ENCODE data around the gene MRPS30.

DNA sequence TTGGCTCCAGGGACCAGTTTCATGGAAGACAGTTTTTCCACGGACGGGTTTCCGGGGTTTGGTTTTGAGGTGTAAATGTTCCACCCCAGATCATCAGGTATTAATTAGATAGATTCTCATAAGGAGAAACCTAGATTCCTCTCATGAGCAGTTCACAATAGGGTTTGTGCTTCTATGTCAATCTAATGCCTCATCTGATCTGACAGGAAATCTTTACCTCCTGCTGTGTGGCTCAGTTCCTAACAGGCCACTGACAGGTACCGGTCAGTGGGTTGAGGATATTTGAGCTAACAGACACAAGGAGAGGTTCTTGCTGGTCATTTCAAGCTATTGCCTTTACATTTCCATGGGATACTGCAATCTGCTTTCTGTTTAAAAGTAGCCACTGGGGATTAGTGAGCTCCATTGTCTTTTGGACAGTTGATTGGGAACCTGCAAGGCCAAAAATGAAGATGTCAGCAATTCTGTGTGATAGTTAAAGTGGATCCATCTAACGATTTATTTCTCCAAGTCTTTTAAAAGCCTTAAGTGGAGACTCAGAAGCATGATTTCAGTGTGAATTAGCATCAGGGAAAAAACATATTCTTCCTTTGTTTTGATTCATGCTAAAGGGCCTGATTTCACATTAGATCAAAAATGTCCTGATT is 38.6 kb downstream of the MRPS30 start:
- TF ChIP-seq, protein P1, sequence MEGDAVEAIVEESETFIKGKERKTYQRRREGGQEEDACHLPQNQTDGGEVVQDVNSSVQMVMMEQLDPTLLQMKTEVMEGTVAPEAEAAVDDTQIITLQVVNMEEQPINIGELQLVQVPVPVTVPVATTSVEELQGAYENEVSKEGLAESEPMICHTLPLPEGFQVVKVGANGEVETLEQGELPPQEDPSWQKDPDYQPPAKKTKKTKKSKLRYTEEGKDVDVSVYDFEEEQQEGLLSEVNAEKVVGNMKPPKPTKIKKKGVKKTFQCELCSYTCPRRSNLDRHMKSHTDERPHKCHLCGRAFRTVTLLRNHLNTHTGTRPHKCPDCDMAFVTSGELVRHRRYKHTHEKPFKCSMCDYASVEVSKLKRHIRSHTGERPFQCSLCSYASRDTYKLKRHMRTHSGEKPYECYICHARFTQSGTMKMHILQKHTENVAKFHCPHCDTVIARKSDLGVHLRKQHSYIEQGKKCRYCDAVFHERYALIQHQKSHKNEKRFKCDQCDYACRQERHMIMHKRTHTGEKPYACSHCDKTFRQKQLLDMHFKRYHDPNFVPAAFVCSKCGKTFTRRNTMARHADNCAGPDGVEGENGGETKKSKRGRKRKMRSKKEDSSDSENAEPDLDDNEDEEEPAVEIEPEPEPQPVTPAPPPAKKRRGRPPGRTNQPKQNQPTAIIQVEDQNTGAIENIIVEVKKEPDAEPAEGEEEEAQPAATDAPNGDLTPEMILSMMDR (IDR thresholded peaks at IDR 0.05; ENCODE audit: borderline replicate concordance, extremely low read depth, low read length, poor library complexity, severe bottlenecking) = no peak
- no peak for TF ChIP-seq EZH2 (IDR thresholded peaks at IDR 0.05; ENCODE audit: borderline replicate concordance, low read depth, low read length, severe bottlenecking)

All from DND-41 (cell line).